LHCN-M2 (cell line): ENCODE measurements around the gene AFF3. TPM values are rescaled to one million over a fixed set of nuclear protein-coding genes. Genes with fewer than 3 reads are reported as not detected.

Experiments used
- DNase-seq: peaks from one replicate; pipeline ENCODE4 v3.0.0-alpha.2; 2012; ENCODE audit warnings: low read depth
- total RNA-seq: library from RNA; depleted of rRNA; stranded (reverse); fragments of >200 nt; gene quantifications from 2 replicates; pipeline ENCODE4 v1.2.3, GENCODE V29; 2014

Gene AFF3
- total RNA-seq, 1 experiment from 2014 or later, result under 0.01 TPM

GRCh38 chr2:100012561-100012960 lies 129.8 kb downstream of the AFF3 start:
- DNase-seq, result no peak

GRCh38 chr2:100011272-100011731 lies 131.1 kb downstream of the AFF3 start:
- DNase-seq, result peak; percentile 1

GRCh38 chr2:100010606-100011005 lies 131.8 kb downstream of the AFF3 start:
- DNase-seq, result no peak

- no peak for DNase-seq
These were observed 132.6 kb downstream of the AFF3 start for GRCh38 chr2:100009743-100010142.

- DNase-seq, result no peak
These were observed 133.4 kb downstream of the AFF3 start for GRCh38 chr2:100008956-100009355.

- no peak for DNase-seq
These were observed 135.9 kb downstream of the AFF3 start for GRCh38 chr2:100006516-100006915.

GRCh38 chr2:100004959-100005387 lies 137.4 kb downstream of the AFF3 start:
- no peak for DNase-seq

- no peak for DNase-seq
These were observed 138.0 kb downstream of the AFF3 start for GRCh38 chr2:100004348-100004884.

GRCh38 chr2:100002059-100002458 lies 140.3 kb downstream of the AFF3 start:
- DNase-seq, result no peak

- DNase-seq, result no peak
These were observed 141.3 kb downstream of the AFF3 start for GRCh38 chr2:100000915-100001707.

- no peak for DNase-seq
These were observed 143.6 kb downstream of the AFF3 start for GRCh38 chr2:99998651-99999320.

- DNase-seq, result no peak
These were observed 152.5 kb downstream of the AFF3 start for GRCh38 chr2:99989905-99990304.

- DNase-seq, result no peak
These were observed 153.8 kb downstream of the AFF3 start for GRCh38 chr2:99988599-99988998.

- no peak for DNase-seq
These were observed 155.2 kb downstream of the AFF3 start for GRCh38 chr2:99987160-99987559.

- no peak for DNase-seq
These were observed 157.4 kb downstream of the AFF3 start for GRCh38 chr2:99984799-99985515.

GRCh38 chr2:99982744-99983143 lies 159.6 kb downstream of the AFF3 start:
- no peak for DNase-seq

GRCh38 chr2:99981840-99982239 lies 160.6 kb downstream of the AFF3 start:
- no peak for DNase-seq

GRCh38 chr2:99980176-99980575 lies 162.2 kb downstream of the AFF3 start:
- DNase-seq, result no peak

GRCh38 chr2:99977966-99978365 lies 164.4 kb downstream of the AFF3 start:
- no peak for DNase-seq

GRCh38 chr2:99975386-99975785 lies 167.0 kb downstream of the AFF3 start:
- DNase-seq, result peak; percentile 12

GRCh38 chr2:99974682-99975375 lies 167.6 kb downstream of the AFF3 start:
- no peak for DNase-seq
